ENCODE data around the gene ATP8A2. TPM values are rescaled to one million over a fixed set of nuclear protein-coding genes. Genes with fewer than 3 reads are reported as not detected.
"Not testable (repeated sequence)": the region's sequence is repeated elsewhere in the genome, so short reads cannot be mapped to it uniquely, and the experiment has no call there.

Gene ATP8A2
- total and polyA plus RNA-seq, 9 of the 15 experiments (the other 6 are each of a cell fraction or from before 2014, with no cell fraction given): under 0.01 to 0.33 (median 0.06) TPM; not detected in 4

- in situ Hi-C loops (cut with MboI): loop anchor here (10.0 kb wide), 1 partner anchor 494 kb away; no protein-coding TSS in a partner anchor
- not testable (repeated sequence) for FAIRE-seq
- 0% methylated on average over 2 of the region's 2 CpGs for WGBS (ENCODE audit: insufficient coverage, low coverage, missing lambda C conversion rate)
These were observed 696.6 kb downstream of the ATP8A2 start for GRCh38 chr13:26068372-26068771.

GRCh38 chr13:26069642-26070041 lies 697.9 kb downstream of the ATP8A2 start:
- CTCF ChIA-PET (ENCODE audit: low intra/inter-chr PET ratio): not testable (repeated sequence)

More at GRCh38 chr13:26068372-26068771, 696.6 kb downstream of the ATP8A2 start:
- CTCF ChIA-PET (ENCODE audit: low intra/inter-chr PET ratio); H3K4me3 ChIP-seq; H3K4me2 ChIP-seq (ENCODE audit: insufficient read depth, low read length); BruUV-seq (replicated peaks); H3K27me3 ChIP-seq (ENCODE audit: control insufficient read depth in 2 of 2, insufficient read depth in 2 of 2, low read length in 2 of 2); H2AFZ ChIP-seq (ENCODE audit: low read depth, low read length); H3K27ac ChIP-seq (ENCODE audit: extremely low read depth, low read depth, low read length); H4K20me1 ChIP-seq (replicated peaks; ENCODE audit: control insufficient read depth, insufficient read depth, low read length); H3K4me1 ChIP-seq (replicated peaks in 1 of 2; ENCODE audit: control insufficient read depth in 2 of 2, insufficient read depth in 2 of 2, low read length in 2 of 2); H3K9me1 ChIP-seq (ENCODE audit: control insufficient read depth, insufficient read depth, low read length); H3K9me3 ChIP-seq (replicated peaks; ENCODE audit: control insufficient read depth, insufficient read depth, low read depth, low read length); H3K36me3 ChIP-seq (ENCODE audit: control insufficient read depth, insufficient read depth, low read length); H3K79me2 ChIP-seq (ENCODE audit: control insufficient read depth, insufficient read depth, low read length); H3K9ac ChIP-seq (ENCODE audit: insufficient read depth in 1 of 2, low read depth in 2 of 2, low read length in 2 of 2); DNase-seq (ENCODE audit: extremely low read depth in 1 of 4, low spot score in 3 of 4); intact Hi-C loops (cut with micrococcal nuclease); ATAC-seq: not testable (repeated sequence)
- POLR2A ChIA-PET: interaction anchor here (1.6 kb wide), 1 partner anchor 31 kb away, joined by 3 read pairs; no protein-coding TSS in a partner anchor

More at GRCh38 chr13:26069642-26070041, 697.9 kb downstream of the ATP8A2 start:
- H2AFZ ChIP-seq (ENCODE audit: low read depth, low read length); H3K4me1 ChIP-seq (replicated peaks in 1 of 2; ENCODE audit: control insufficient read depth in 2 of 2, insufficient read depth in 2 of 2, low read length in 2 of 2); H3K9me1 ChIP-seq (ENCODE audit: control insufficient read depth, insufficient read depth, low read length); H3K36me3 ChIP-seq (ENCODE audit: control insufficient read depth, insufficient read depth, low read length); H3K79me2 ChIP-seq (ENCODE audit: control insufficient read depth, insufficient read depth, low read length); H3K27ac ChIP-seq (ENCODE audit: extremely low read depth, low read depth, low read length); DNase-seq (ENCODE audit: extremely low read depth in 1 of 4, low spot score in 3 of 4); BruUV-seq (replicated peaks); H3K27me3 ChIP-seq (ENCODE audit: control insufficient read depth in 2 of 2, insufficient read depth in 2 of 2, low read length in 2 of 2); H3K9ac ChIP-seq (ENCODE audit: insufficient read depth in 1 of 2, low read depth in 2 of 2, low read length in 2 of 2); ATAC-seq; H3K4me3 ChIP-seq; H3K9me3 ChIP-seq (replicated peaks; ENCODE audit: control insufficient read depth, insufficient read depth, low read depth, low read length); POLR2A ChIA-PET; H3K4me2 ChIP-seq (ENCODE audit: insufficient read depth, low read length); H4K20me1 ChIP-seq (replicated peaks; ENCODE audit: control insufficient read depth, insufficient read depth, low read length): not testable (repeated sequence)
- peak; percentile 62 for FAIRE-seq
- intact Hi-C loops (cut with micrococcal nuclease): loop anchor here (5.0 kb wide), 2 partner anchors 492 to 1067 kb away; no protein-coding TSS in a partner anchor
- WGBS (ENCODE audit: insufficient coverage, low coverage, missing lambda C conversion rate): 0% methylated on average over 5 of the region's 8 CpGs
- in situ Hi-C loops (cut with MboI): loop anchor here (5.0 to 10.0 kb wide), 2 partner anchors 495 to 1067 kb away; no protein-coding TSS in a partner anchor

Measured in K562 (cell line).